Activated naive CD4-positive, alpha-beta T cell treated with anti-CD3 and anti-CD28 coated beads, Interleukin-2, amount 50 U/mL, for 24 hours (primary cell): ENCODE results near the gene HOXD11.

Experiments
- H3K27ac Mint-ChIP-seq: one replicate; pipeline ENCODE4 v1.8.0; 2021; ENCODE audit warnings: mild to moderate bottlenecking, mixed read lengths
- H3K27me3 Mint-ChIP-seq: one replicate; pipeline ENCODE4 v1.8.0; 2021; ENCODE audit warnings: mixed read lengths
- H3K36me3 Mint-ChIP-seq: one replicate; pipeline ENCODE4 v1.8.0; 2021; ENCODE audit warnings: mixed read lengths
- H3K4me1 Mint-ChIP-seq: one replicate; pipeline ENCODE4 v1.8.0; 2021; ENCODE audit warnings: mixed read lengths
- H3K4me3 Mint-ChIP-seq: one replicate; pipeline ENCODE4 v1.8.0; 2021; ENCODE audit warnings: mild to moderate bottlenecking, mixed read lengths
- H3K9me3 Mint-ChIP-seq: one replicate; pipeline ENCODE4 v1.8.0; 2021; ENCODE audit warnings: mixed read lengths

Gene HOXD11

DNA sequence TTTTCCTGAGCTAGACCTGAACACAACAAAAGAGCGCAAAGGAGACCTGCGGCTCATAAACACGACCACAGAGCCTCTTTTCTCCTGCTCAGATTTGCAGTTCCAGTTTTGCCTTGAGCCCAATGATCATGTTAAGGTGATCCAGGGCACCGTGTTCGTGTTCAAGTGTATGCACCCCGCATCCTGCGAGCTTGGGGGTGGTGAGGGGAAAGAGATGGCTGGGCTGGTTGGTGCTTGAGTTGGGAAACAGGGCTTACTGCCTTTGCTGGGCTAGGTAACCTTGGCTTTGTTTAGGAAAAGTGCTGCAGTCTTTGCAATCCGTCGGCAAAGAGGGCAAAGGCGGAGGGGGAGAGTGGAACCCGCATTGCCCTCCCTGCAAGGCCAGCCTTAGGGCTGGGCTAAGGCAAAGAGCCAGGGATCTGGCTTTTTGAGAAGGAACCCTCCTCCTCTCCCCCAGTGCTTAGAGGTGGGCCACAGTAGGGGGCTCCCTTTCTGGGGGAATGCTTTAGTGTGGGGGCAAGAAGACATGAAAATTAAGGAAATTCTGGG lies 10.8 kb downstream of the HOXD11 start:
- peaks cover 2% of the 10 kb centered on the region for H3K36me3 Mint-ChIP-seq
- H3K9me3 Mint-ChIP-seq = peaks cover 11% of the 10 kb centered on the region
- H3K27ac Mint-ChIP-seq = peak overlapping the region; percentile 66
- no peaks in the 10 kb centered on the region for H3K4me1 Mint-ChIP-seq
- peaks cover 66% of the 10 kb centered on the region for H3K27me3 Mint-ChIP-seq
- H3K4me3 Mint-ChIP-seq = no peak overlapping the region

DNA sequence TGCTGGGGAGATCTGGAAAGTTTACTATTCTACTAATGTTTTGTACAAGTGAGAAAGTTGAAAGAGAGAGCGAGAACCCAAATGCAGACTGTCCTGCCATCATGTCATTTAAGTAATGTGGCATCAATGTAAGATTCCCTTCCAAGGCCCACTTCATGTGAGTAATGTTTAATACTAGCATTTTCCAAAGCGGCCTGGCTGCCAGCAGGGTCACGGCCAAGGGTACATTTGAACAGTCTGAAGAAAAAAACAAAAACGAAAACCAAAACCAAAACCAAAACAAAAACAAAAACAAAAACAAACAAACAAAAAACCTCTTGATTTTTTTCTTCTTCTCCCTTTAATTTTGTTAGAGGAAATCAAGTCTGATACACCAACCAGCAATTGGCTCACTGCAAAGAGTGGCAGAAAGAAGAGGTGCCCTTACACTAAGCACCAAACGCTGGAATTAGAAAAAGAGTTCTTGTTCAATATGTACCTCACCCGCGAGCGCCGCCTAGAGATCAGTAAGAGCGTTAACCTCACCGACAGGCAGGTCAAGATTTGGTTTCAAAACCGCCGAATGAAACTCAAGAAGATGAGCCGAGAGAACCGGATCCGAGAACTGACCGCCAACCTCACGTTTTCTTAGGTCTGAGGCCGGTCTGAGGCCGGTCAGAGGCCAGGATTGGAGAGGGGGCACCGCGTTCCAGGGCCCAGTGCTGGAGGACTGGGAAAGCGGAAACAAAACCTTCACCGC lies 11.7 kb downstream of the HOXD11 start:
- H3K27me3 Mint-ChIP-seq = peaks cover 63% of the 10 kb centered on the region
- peaks cover 2% of the 10 kb centered on the region for H3K36me3 Mint-ChIP-seq
- peak overlapping the region; percentile 63 for H3K27ac Mint-ChIP-seq
- H3K4me1 Mint-ChIP-seq = peaks cover under 1% of the 10 kb centered on the region
- no peak overlapping the region for H3K4me3 Mint-ChIP-seq
- peaks cover 11% of the 10 kb centered on the region for H3K9me3 Mint-ChIP-seq

DNA sequence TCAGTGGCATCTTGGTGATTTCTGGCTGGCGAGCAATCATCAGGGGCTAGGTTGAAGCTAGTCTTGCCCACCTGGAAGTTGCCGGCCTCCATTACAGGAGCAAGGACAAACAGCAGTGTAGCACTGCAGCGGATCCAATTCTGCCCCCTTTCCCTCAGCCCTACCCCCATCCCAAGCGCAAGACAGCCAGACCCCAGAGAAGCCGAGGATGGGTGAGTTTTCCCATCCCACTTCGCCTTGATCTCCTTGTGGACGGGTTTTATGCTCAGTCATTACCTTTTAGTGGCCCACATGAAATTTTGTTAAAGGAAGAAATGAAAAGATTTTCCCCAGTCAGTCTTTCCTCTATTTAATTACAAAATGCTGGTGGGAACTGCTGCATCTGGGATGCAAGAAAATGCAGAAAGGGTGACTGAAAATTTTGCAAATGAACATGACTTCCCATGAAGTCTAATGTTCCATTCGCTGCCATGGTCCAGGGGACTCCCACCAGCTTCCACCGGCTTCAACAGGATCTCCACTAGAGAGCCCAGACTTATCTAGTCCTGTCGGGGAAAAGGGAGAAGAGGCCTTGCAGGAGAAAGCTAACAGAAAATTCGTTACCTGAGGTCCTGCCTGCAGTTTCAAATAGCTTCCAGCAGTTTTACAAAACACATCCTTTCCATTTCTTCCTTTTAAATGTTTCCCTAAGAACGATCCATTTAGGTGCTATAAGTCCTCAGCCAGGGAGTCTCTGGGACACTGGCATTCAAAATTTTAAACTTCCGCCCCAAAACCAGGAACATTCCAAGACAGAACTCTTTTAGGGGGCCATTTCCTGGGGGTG lies 13.5 kb downstream of the HOXD11 start:
- Mint-ChIP-seq H3K4me1 (peaks cover 4% of the 10 kb centered on the region), H3K36me3 (peaks cover 2% of the 10 kb centered on the region), H3K4me3 (no peak overlapping the region), H3K9me3 (peaks cover 11% of the 10 kb centered on the region), H3K27ac (peak overlapping the region; percentile 8), H3K27me3 (peaks cover 66% of the 10 kb centered on the region)

DNA sequence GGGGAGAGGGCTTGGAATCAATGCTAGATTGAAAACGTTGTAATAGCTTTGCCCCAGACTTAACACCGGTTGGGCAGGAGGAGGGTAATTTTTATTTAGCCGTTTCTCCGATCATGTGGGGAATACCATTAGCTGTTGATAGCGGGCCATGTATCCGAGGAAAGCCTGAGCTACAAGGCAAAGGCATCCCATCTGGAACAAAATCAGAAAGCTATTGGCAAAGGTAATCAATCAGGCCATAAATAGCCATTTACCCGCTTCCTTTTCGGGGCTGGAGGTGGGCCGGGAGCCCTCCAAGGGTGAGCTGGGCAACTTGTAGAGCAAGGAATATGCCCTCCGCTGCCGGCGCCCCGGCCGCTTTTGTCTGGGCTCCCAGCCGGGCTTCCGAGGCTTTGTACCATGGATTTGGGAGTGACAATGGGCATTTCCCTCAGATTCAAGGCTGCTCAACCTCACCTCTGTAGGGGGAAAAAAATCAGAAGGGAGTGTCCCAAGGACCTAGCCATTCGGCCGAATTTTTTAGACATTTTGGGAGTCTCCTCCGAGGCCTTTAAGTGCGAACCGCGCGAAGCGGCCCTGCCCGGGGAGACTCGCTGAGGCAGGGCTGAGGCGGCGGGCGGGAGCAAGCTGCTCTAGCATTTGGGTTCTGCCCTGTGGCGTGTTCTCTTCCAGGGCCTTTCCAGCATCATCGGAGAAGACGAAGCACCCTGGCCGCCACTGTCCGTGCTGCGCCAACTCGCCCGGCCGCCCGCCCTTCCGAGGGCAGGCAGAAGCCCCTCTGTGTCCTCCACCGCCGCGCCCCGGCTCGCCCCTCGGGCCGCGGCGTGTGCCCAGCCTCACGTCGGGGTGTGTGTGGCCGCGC lies 14.3 kb downstream of the HOXD11 start:
- H3K27me3 Mint-ChIP-seq = peaks cover 68% of the 10 kb centered on the region
- no peak overlapping the region for H3K4me3 Mint-ChIP-seq

DNA sequence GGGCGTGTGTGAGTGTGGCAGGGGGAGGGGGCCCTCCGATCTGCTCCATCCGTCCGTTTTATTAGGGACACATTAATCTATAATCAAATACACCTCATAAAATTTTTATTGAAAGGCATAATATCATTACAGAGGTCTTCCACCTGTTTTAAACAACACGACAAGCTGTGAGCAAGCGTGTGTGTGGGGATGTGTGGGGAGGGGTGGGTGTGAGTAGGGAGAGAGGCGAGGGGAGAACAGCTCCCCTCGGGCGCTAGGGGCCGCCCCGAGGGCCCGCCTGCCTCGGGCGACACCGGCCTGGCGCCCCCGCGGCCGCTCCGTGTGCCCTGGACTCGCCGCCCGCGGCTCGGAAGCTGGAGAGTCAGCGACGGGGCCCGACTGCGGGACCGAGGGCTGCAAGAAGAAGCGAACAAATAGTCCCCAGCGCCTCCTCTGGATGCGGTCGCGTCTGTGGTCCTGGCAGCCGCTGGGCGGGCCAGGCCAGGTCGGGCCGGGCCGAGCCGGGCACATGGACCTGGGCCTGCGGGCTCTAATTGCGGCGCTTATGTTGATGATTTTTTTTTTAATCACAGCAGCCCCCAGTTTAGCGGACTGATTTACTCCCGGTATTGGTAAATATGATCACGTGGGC lies 15.1 kb downstream of the HOXD11 start:
- H3K4me3 Mint-ChIP-seq = peak overlapping the region; percentile 75

More for the DNA sequence above, 14.3 kb downstream of the HOXD11 start:
- Mint-ChIP-seq H3K9me3 (peaks cover 11% of the 10 kb centered on the region), H3K4me1 (peaks cover 4% of the 10 kb centered on the region), H3K36me3 (peaks cover 2% of the 10 kb centered on the region), H3K27ac (no peak overlapping the region)

DNA sequence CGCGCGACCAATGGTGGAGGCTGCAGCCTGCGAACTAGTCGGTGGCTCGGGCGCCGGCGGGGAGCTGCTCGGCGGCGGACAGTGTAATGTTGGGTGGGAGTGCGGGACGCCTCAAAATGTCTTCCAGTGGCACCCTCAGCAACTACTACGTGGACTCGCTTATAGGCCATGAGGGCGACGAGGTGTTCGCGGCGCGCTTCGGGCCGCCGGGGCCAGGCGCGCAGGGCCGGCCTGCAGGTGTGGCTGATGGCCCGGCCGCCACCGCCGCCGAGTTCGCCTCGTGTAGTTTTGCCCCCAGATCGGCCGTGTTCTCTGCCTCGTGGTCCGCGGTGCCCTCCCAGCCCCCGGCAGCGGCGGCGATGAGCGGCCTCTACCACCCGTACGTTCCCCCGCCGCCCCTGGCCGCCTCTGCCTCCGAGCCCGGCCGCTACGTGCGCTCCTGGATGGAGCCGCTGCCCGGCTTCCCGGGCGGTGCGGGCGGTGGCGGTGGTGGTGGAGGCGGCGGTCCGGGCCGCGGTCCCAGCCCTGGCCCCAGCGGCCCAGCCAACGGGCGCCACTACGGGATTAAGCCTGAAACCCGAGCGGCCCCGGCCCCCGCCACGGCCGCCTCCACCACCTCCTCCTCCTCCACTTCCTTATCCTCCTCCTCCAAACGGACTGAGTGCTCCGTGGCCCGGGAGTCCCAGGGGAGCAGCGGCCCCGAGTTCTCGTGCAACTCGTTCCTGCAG lies 15.8 kb downstream of the HOXD11 start, which contains the start of gene HOXD9:
HOXD9 (plus strand) TSS at position 37 of the 728 bp plus-strand sequence; CDS start at position 87, 50 bp downstream.
- peaks cover 7% of the 10 kb centered on the region for H3K4me1 Mint-ChIP-seq
- peaks cover 5% of the 10 kb centered on the region for H3K9me3 Mint-ChIP-seq
- H3K4me3 Mint-ChIP-seq = peak within 1 kb of the TSS; percentile 75
- H3K36me3 Mint-ChIP-seq = no peaks in the 10 kb centered on the region
- peaks cover 67% of the 10 kb centered on the region for H3K27me3 Mint-ChIP-seq
- no peak within 1 kb of the TSS for H3K27ac Mint-ChIP-seq

More for the DNA sequence above, 15.1 kb downstream of the HOXD11 start:
- Mint-ChIP-seq H3K9me3 (peaks cover 5% of the 10 kb centered on the region), H3K27me3 (peaks cover 67% of the 10 kb centered on the region), H3K36me3 (no peaks in the 10 kb centered on the region), H3K27ac (no peak overlapping the region), H3K4me1 (peaks cover 4% of the 10 kb centered on the region)

DNA sequence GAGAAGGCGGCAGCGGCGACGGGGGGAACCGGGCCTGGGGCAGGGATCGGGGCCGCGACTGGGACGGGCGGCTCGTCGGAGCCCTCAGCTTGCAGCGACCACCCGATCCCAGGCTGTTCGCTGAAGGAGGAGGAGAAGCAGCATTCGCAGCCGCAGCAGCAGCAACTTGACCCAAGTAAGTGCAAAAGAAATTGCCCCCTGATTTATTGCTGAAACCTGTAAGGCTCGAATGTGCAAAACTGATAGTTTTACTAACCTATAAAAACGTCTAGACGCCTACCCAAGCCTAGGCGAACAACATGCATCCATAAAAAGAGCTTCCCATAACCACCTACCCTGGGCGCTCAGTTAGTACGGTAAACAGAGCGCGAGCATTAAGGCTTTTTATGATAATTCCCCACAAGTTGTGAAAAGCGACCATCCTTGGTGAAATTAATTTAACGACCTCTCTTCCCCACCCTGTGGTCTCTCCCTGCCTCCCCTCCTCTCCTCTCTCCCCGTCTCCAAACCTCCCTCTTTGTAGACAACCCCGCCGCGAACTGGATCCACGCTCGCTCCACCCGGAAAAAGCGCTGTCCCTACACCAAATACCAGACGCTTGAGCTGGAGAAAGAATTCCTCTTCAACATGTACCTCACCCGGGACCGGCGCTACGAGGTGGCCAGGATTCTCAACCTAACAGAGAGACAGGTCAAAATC lies 16.5 kb downstream of the HOXD11 start:
- H3K4me1 Mint-ChIP-seq = peaks cover 14% of the 10 kb centered on the region
- peaks cover 68% of the 10 kb centered on the region for H3K27me3 Mint-ChIP-seq
- peaks cover 5% of the 10 kb centered on the region for H3K9me3 Mint-ChIP-seq
- peak overlapping the region; percentile 39 for H3K4me3 Mint-ChIP-seq
- no peaks in the 10 kb centered on the region for H3K36me3 Mint-ChIP-seq
- no peak overlapping the region for H3K27ac Mint-ChIP-seq

DNA sequence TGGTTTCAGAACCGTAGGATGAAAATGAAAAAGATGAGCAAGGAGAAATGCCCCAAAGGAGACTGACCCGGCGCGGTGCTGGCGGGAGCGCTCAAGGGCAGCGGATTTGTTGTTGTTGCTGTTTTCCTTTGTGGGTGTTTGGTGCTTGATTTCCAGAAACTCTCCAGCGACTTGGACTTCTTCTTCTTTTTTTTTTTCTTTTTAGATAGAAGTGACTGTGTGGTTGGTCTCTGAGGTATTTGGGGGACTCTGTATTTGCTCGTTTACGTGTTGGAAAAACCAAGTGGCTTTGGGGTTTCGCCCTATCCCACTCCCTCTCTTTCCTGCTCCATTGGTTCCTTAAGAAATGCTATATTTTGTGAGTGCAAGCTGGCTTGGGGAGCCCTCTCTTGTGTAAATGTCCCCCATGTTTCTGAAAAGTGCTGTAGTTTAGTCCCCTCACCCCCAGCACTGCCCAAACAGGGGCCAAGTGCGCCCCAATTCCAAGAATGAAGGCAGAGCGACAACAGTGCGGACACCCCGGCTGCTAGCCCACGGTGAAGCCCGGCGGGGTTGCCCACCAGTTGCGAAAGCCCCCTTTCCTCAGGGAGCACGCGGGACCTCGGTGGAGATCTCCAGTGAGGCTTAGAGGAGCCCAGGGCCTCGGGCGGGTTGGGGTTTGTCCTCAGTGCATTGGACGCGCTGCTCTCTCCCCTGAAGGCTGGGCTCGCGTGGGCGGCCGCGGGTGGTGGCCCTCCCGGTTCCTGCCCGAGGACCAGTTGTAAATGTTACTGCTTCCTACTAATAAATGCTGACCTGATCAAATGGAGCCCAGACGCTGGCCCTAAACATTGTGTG lies 17.2 kb downstream of the HOXD11 start:
- Mint-ChIP-seq H3K4me3 (peak overlapping the region; percentile 55), H3K27ac (no peak overlapping the region)

DNA sequence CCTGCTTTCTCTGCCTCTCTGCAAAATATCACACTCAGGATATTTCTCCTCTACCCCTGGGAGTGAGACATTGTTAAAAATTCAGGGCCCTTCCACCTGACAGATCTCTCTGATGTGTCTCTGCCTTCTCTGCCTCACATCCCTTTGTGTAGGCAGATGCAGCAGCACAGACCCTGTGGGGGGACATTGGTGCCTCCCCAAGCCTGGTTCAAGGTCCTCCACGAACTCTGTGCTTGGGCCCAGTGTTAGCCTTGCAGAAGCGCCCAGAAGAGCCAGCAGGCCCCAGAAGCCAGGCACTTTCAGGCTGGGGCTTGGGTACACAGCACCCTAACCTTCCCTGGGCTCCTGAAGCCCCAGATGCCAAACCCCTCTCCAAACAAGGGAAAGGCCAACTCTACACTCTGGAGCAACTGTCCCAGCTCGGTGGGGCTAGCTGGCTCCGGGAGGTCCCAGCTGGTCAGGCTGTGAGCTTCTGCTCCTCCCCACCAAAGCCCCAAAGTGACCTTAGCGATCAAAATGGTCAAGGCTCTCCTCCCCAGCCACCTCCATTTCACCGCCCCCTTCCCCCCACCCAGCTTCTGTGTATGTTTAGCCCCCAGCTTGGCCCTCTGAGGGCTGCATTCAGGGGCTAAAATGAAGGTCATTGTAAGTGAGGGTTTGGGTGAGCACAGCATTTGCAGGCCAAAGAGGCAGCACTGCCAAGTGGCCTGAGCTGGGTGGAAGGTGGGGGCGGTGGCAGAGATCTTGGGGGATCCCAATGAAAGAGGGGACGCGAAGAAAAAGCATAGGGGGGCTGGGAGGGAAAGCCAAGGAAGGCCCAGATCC lies 18.1 kb downstream of the HOXD11 start:
- Mint-ChIP-seq H3K36me3 (no peaks in the 10 kb centered on the region), H3K4me1 (peaks cover 20% of the 10 kb centered on the region), H3K27ac (no peak overlapping the region), H3K4me3 (peak overlapping the region; percentile 55), H3K27me3 (peaks cover 60% of the 10 kb centered on the region), H3K9me3 (no peaks in the 10 kb centered on the region)

More for the DNA sequence above, 17.2 kb downstream of the HOXD11 start:
- H3K9me3 Mint-ChIP-seq = no peaks in the 10 kb centered on the region
- no peaks in the 10 kb centered on the region for H3K36me3 Mint-ChIP-seq
- peaks cover 20% of the 10 kb centered on the region for H3K4me1 Mint-ChIP-seq
- peaks cover 67% of the 10 kb centered on the region for H3K27me3 Mint-ChIP-seq

DNA sequence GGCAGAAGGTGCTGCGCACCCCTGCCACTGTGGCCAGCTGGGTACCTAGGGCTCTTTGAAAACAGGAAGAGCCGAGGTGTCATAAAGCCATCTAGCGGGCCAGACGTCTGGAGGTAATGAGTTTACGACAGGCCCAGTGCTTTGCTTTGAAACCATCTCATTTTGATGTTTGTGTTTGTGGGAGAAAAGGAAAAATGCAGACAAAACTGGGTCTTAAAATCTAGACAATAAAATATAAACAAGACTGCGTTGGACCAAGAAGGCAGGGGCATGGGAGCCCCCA lies 18.6 kb downstream of the HOXD11 start:
- Mint-ChIP-seq H3K27me3 (peaks cover 56% of the 10 kb centered on the region), H3K9me3 (no peaks in the 10 kb centered on the region), H3K4me1 (peaks cover 22% of the 10 kb centered on the region), H3K4me3 (no peak overlapping the region), H3K27ac (no peak overlapping the region), H3K36me3 (no peaks in the 10 kb centered on the region)

DNA sequence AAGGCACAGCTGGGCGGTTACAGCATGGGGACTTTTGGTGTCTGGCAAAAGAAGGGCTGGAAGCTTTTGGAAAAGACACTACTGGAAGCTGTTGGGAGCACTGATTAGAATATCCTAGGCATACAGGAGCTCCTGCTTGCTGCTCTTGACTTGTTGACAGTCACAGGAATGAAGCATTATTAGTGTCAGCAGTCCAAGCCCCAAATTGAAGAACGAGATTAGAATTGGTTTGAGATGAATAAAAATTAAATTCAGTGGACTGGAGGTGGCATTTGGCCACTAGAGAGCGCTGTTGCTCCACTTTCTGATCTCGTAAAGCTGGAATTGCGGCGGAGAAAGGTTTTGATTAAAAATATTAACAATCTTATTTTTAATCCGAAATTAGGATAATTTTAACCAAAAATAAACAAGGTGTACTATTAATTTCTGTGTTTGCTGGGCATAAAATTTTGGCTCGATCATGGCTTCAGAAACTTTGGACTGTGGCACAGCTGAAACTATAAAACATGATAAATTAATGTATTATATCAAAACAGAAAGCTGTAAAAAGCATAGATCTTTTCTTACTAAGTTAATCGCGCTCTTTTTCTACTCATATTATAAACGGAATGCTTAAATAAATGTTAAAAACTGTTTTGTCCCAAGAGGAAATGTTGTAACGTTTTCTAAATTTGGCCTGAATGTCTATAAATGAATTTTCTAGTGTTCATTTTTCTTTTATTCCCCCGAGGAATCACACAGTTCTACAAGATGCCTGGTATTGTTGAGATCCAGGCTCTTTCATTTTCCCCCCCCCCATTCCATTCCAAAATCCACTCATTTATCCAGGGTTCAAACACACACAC lies 20.1 kb downstream of the HOXD11 start:
- Mint-ChIP-seq H3K4me3 (no peak overlapping the region), H3K9me3 (no peaks in the 10 kb centered on the region), H3K27me3 (peaks cover 63% of the 10 kb centered on the region), H3K4me1 (peaks cover 32% of the 10 kb centered on the region), H3K27ac (no peak overlapping the region), H3K36me3 (no peaks in the 10 kb centered on the region)

DNA sequence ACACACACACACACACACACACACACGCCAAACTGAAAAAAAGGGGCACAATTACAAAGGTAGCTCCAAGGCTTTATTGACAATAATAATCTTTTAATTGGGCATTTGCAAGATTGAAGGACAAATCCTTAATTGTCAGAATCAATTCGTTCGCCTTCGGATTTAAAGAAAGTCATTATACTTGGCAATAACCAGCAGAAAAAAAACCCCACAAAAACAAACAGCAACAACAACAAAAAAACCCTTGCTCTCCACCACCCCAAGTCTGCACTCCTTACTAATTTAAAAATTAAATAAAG lies 20.6 kb downstream of the HOXD11 start:
- Mint-ChIP-seq H3K27ac (no peak overlapping the region), H3K36me3 (no peaks in the 10 kb centered on the region), H3K9me3 (no peaks in the 10 kb centered on the region), H3K4me3 (no peak overlapping the region), H3K27me3 (peaks cover 65% of the 10 kb centered on the region), H3K4me1 (peaks cover 36% of the 10 kb centered on the region)
